Astrocyte of the spinal cord (primary cell): Measurements from ENCODE around the gene AREG.

ENCODE experiments used
- DNase-seq: peaks from one replicate; pipeline ENCODE4 v3.0.0; 2011; ENCODE audit warnings: low read depth, low spot score
- H3K4me3 ChIP-seq: 2 replicates; pipeline ENCODE4 v1.5.1; 2011; ENCODE audit warnings: low read depth, mild to moderate bottlenecking, low read length, moderate library complexity
- CTCF ChIP-seq: IDR thresholded peaks from 2 replicates; pipeline ENCODE4 v1.5.1; 2012; ENCODE audit warnings: low read depth, mild to moderate bottlenecking, low read length, inconsistent platforms
- in situ Hi-C: cut with HindIII; loops from 2 replicates; pipeline ENCODE4 v1.10.0; 2017; ENCODE audit warnings: low sequenced_read_pairs

Gene AREG

DNA sequence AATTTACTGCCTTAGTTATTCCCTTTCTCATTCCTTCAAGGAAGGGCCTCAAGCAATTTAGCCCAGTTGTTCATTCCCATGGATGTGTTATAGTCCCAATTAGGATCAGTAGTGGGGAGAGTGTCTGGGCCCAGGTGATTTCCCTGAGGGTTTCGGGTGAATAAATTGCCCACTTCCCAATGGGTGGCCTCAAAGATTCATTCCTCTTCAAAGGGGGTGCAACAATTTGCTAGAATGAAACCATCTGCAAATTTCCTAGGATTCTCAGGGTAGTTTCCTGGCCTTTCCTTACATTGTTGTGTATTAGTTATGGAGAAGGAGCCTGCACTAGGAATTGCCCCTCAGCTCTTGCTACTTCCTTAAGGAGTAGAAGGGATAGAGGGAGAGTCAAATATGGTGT lies 6.3 kb upstream of the AREG start:
- no peak for TF ChIP-seq CTCF
- H3K4me3 ChIP-seq: no peak overlapping the region
- no peak for DNase-seq
- in situ Hi-C loops: no loop called here

DNA sequence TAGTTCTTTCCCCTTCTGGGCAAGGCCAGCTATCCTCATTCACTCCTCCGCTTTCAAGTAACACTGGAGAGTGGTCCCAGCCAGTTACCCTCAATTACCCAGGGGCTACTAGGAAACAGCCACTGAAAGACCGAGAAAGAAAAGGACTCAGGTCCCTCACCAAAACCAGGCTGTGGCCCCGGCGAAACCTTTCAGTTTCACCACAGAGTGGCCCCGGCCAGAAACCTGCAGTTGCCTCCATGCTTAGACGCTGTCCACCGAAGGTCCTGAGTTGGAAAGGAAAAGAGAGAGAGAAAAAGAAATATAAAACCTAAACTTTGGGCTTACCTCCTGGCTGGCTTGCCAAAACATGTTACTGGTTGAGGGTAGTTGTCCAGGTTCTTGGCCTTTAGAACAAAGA lies 5.0 kb upstream of the AREG start:
- no peak for DNase-seq
- TF ChIP-seq CTCF: no peak
- no peak overlapping the region for H3K4me3 ChIP-seq
- in situ Hi-C loops: no loop called here

- H3K4me3 ChIP-seq: no peak overlapping the region
- no peak for TF ChIP-seq CTCF
- in situ Hi-C loops: no loop called here
- DNase-seq: no peak
Measured at GRCh38 chr4:74440356-74440755, 4.6 kb upstream of the AREG start.

- no peak for DNase-seq
- in situ Hi-C loops: no loop called here
- no peak for TF ChIP-seq CTCF
Measured at GRCh38 chr4:74441744-74442143, 3.2 kb upstream of the AREG start.

DNA sequence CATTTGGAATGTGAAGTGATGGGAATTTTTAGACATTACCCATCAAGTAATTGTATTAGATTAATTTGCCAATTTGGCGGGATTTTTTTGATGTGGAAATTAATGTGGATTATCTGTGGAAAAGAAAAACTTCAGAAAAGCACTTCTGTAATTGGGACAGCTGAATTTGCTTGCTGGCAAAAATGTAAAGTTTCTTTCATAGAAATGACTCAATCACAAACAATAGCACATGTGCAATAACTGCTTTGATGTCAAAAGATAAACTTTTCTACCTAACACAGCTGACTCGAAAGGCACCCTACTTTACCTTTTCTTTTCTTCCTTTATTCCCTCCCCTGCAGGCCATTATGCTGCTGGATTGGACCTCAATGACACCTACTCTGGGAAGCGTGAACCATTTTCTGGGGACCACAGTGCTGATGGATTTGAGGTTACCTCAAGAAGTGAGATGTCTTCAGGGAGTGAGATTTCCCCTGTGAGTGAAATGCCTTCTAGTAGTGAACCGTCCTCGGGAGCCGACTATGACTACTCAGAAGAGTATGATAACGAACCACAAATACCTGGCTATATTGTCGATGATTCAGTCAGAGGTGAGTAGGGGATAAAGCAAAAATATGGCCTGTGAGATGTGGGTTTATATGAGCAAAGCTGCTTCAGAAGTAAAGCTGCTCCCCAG lies 1.4 kb downstream of the AREG start:
- no peak overlapping the region for H3K4me3 ChIP-seq
- in situ Hi-C loops: no loop called here
- no peak for DNase-seq
- TF ChIP-seq CTCF: no peak

More at GRCh38 chr4:74441744-74442143, 3.2 kb upstream of the AREG start:
- H3K4me3 ChIP-seq: no peak overlapping the region

DNA sequence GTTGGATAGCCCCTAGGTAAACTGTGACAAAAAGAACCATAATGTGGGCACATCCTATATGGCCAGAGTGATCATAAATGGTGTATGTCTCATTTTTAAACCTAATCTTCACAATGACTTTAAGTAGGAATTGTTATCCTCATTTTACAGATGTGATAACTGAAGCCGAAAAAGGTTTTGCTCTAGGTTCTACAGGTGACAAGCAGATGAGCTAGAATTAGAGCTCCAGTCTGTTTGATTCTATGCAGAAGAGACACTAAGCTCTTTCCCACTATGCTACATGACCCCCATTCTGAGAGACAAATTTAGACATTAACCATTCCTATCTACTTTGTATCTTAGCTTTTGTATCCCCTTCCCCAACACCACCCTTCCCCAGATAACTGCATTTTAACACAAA lies 2.0 kb downstream of the AREG start:
- in situ Hi-C loops: no loop called here
- no peak for TF ChIP-seq CTCF
- DNase-seq: no peak
- H3K4me3 ChIP-seq: no peak overlapping the region
